ENCODE measurements around the gene LAP3.

LAP3 gene

GRCh38 chr4:17580969-17581368 is 4.0 kb downstream of the LAP3 start:
- no peak for TF ChIP-seq Cebpa-rat (IDR thresholded peaks at IDR 0.05)
- Histone ChIP-seq H3K9ac (peak overlapping the region in 9 of 11 experiments; percentile 25 to 98 (median 94); a peak in 15 of 22 replicates), H3K4me2 (peak overlapping the region in 8 of 11 experiments; percentile 89 to 97 (median 94); a peak in 15 of 22 replicates), H3K27me3 (no peaks in the 10 kb centered on the region), H3K27ac (peak overlapping the region in 10 of 11 experiments; percentile 56 to 98 (median 95); a peak in 18 of 22 replicates), H3K36me3 (peaks cover 62 to 69% (median 65%) of the 10 kb centered on the region in 11 experiments), H3K9me3 (replicated peaks in 1 of 11) (no peaks in the 10 kb centered on the region), H3K4me3 (peak overlapping the region in 5 of 10 experiments; percentile 85 to 91 (median 86); a peak in 8 of 20 replicates), H4K20me1 (peaks cover 0 to 46% (median 26%) of the 10 kb centered on the region in 11 experiments; a peak in 14 of 22 replicates), H3K4me1 (peaks cover 35 to 77% (median 41%) of the 10 kb centered on the region in 10 experiments)

- Histone ChIP-seq H3K4me2 (peak overlapping the region in 1 of 11 experiments; percentile 16; a peak in 1 of 22 replicates), H3K9me3 (replicated peaks in 1 of 11) (no peaks in the 10 kb centered on the region), H3K9ac (no peak overlapping the region), H3K36me3 (peaks cover 85 to 92% (median 88%) of the 10 kb centered on the region in 11 experiments), H3K4me3 (no peak overlapping the region), H3K4me1 (peaks cover 24 to 90% (median 33%) of the 10 kb centered on the region in 10 experiments), H3K27ac (peak overlapping the region in 2 of 11 experiments; percentile 21 to 28; a peak in 2 of 22 replicates), H4K20me1 (peaks cover 0 to 58% (median 32%) of the 10 kb centered on the region in 11 experiments; a peak in 14 of 22 replicates), H3K27me3 (no peaks in the 10 kb centered on the region)
- TF ChIP-seq Cebpa-rat (IDR thresholded peaks at IDR 0.05) = no peak
Observed at GRCh38 chr4:17583276-17583675, 6.3 kb downstream of the LAP3 start.

GRCh38 chr4:17583941-17584340 is 6.9 kb downstream of the LAP3 start:
- peaks cover 91 to 98% (median 95%) of the 10 kb centered on the region in 11 experiments for H3K36me3 ChIP-seq
- H3K4me3 ChIP-seq = no peak overlapping the region
- no peak for TF ChIP-seq Cebpa-rat (IDR thresholded peaks at IDR 0.05)
- H3K9me3 ChIP-seq (replicated peaks in 1 of 11) = no peaks in the 10 kb centered on the region
- H3K27ac ChIP-seq = peak overlapping the region in 1 of 11 experiments; percentile 21; a peak in 2 of 22 replicates
- no peaks in the 10 kb centered on the region for H3K27me3 ChIP-seq
- H3K4me2 ChIP-seq = peak overlapping the region in 2 of 11 experiments; percentile 14 to 16; a peak in 3 of 22 replicates
- no peak overlapping the region for H3K9ac ChIP-seq
- H3K4me1 ChIP-seq = peaks cover 17 to 88% (median 28%) of the 10 kb centered on the region in 10 experiments
- H4K20me1 ChIP-seq = peaks cover 0 to 65% (median 31%) of the 10 kb centered on the region in 11 experiments; a peak in 14 of 22 replicates

GRCh38 chr4:17584521-17585213 is 7.7 kb downstream of the LAP3 start:
- peaks cover 93 to 100% (median 98%) of the 10 kb centered on the region in 11 experiments for H3K36me3 ChIP-seq

DNA sequence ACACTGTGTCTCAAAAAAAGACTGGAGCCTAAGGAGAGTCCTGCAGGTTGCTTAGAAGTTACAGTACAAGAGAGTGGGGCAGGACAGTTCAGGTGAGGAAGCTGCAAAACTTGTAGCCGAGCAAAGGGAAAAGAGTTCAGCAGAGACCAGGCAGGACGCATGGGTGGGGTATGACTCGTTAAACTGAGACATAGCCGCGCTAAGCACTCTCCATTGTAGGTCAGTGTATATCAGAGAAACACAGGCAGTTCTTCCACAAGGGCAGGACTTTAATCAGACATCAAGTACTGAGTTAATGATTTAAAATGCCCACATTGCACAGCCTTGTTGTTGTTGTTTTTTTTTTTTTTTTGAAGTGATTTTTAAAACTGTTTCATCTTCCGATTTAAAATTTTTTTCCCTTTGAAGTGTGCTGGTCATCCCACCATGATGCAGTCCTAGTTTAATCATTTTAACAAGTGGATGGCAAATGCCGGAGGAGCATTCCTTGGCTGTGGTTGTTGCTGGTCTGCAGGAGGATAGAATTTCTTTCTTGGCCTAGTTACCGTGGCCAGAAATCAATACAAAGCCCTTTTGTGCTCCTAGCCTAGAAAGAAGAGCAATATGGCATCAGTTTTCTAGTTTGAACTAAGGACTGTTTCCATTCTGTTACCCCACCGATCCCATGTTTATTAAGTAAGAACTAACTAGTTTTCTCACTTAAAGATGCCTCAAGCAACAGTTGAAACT is 10.3 kb downstream of the LAP3 start:
- no peak overlapping the region for H3K9ac ChIP-seq
- H3K27ac ChIP-seq = no peak overlapping the region
- no peak for TF ChIP-seq Cebpa-rat (IDR thresholded peaks at IDR 0.05)
- H3K4me2 ChIP-seq = no peak overlapping the region
- peaks cover 100% of the 10 kb centered on the region in 11 experiments for H3K36me3 ChIP-seq
- H3K4me3 ChIP-seq = no peak overlapping the region
- H3K4me1 ChIP-seq = peaks cover 5 to 88% (median 10%) of the 10 kb centered on the region in 10 experiments; a peak in 19 of 20 replicates
- H3K9me3 ChIP-seq (replicated peaks in 1 of 11) = no peaks in the 10 kb centered on the region
- peaks cover 0 to 98% (median 23%) of the 10 kb centered on the region in 11 experiments; a peak in 14 of 22 replicates for H4K20me1 ChIP-seq
- H3K27me3 ChIP-seq = no peaks in the 10 kb centered on the region

More at GRCh38 chr4:17584521-17585213, 7.7 kb downstream of the LAP3 start:
- Histone ChIP-seq H3K4me1 (peaks cover 10 to 88% (median 21%) of the 10 kb centered on the region in 10 experiments), H3K4me3 (no peak overlapping the region), H3K9ac (no peak overlapping the region), H4K20me1 (peaks cover 0 to 72% (median 23%) of the 10 kb centered on the region in 11 experiments; a peak in 13 of 22 replicates), H3K27me3 (no peaks in the 10 kb centered on the region), H3K27ac (peak overlapping the region in 2 of 11 experiments; percentile 21 to 30; a peak in 3 of 22 replicates), H3K4me2 (no peak overlapping the region; a peak in 1 of 22 replicates), H3K9me3 (replicated peaks in 1 of 11) (no peaks in the 10 kb centered on the region)
- TF ChIP-seq Cebpa-rat (IDR thresholded peaks at IDR 0.05) = no peak

DNA sequence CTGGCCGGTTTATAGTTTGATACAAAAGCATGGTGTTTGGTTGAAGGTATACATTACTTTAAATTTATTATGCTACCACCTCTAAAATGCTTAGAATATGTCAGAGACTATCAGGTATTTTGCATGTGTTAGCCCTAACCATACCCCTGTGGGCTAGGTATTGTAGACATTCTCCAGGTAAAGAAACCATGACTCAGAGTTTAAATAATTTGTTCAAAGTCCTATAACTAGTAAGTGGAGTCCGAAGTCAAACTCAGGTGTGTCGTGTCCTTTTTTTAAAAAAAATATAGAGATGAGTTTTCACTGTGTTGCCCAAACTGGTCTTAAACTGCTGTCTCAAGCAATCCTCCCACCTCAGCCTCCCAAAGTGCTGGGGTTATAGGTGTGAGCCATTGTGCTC is 12.4 kb downstream of the LAP3 start:
- H3K36me3 ChIP-seq = peaks cover 99 to 100% (median 100%) of the 10 kb centered on the region in 11 experiments
- no peak overlapping the region for H3K27ac ChIP-seq
- no peak for TF ChIP-seq Cebpa-rat (IDR thresholded peaks at IDR 0.05)
- H3K4me3 ChIP-seq = no peak overlapping the region
- no peaks in the 10 kb centered on the region for H3K9me3 ChIP-seq (replicated peaks in 1 of 11)
- no peaks in the 10 kb centered on the region for H3K27me3 ChIP-seq
- H3K4me1 ChIP-seq = peaks cover 25 to 88% (median 31%) of the 10 kb centered on the region in 10 experiments
- H4K20me1 ChIP-seq = peaks cover 0 to 99% (median 17%) of the 10 kb centered on the region in 11 experiments; a peak in 14 of 22 replicates
- no peak overlapping the region; a peak in 1 of 22 replicates for H3K9ac ChIP-seq
- peak overlapping the region in 1 of 11 experiments; percentile 9; a peak in 1 of 22 replicates for H3K4me2 ChIP-seq

DNA sequence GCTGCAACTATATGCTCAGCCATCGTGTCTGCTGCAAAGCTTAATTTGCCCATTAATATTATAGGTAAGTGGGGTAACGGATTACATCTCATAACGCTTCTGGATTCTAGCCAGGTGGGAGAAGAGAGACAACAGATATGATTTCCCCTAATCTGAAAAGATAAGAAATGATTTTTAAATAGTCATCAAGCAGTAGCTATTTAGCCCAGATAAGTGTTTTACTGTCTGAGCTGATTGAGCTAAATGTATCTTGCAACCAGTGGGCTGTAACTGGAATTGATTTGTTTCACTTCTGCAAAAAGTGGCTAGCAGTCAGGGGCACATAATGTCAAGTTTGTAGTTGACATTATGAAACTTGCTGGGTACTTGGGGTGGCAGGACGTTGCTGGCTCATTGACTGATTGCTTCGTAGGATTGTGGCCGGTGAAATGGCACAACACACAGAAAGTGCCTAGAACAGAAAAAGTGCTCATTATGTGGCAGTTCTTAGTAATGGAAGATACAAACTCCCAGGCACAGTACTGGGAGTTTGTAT is 18.5 kb downstream of the LAP3 start:
- Histone ChIP-seq H3K36me3 (peaks cover 90 to 94% (median 92%) of the 10 kb centered on the region in 11 experiments), H3K27ac (peak overlapping the region; percentile 72 to 88 (median 79); a peak in 21 of 22 replicates), H3K9ac (peak overlapping the region; percentile 52 to 72 (median 65); a peak in 19 of 22 replicates), H3K4me3 (peak overlapping the region in 3 of 10 experiments; percentile 14 to 41 (median 22); a peak in 3 of 20 replicates), H3K4me2 (peak overlapping the region; percentile 52 to 84 (median 76)), H3K4me1 (peaks cover 53 to 82% (median 61%) of the 10 kb centered on the region in 10 experiments), H3K27me3 (no peaks in the 10 kb centered on the region), H4K20me1 (peaks cover 0 to 75% (median 17%) of the 10 kb centered on the region in 11 experiments; a peak in 13 of 22 replicates), H3K9me3 (replicated peaks in 1 of 11) (no peaks in the 10 kb centered on the region)
- peak in 10 of 11 experiments; percentile 48 to 96 (median 78); a peak in 17 of 22 replicates for TF ChIP-seq Cebpa-rat (IDR thresholded peaks at IDR 0.05)

DNA sequence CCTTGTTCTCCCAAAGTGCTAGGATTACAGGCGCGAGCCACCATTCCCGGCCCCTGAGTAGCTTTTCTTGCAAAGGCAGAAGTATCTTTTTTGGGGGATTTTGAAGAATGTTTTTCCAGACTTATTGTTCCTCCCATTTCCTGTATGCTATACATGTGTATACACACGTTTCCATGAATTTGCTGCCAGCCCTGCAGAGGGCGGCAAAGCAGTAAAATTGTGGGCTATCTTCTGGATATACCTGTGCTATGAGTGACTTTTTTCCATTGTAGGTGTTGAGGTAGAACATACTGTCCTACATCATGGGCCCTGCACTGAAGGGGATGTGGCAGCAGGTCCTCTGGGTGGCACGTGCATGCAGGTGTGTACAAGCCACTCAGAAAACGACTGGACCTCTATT is 20.5 kb downstream of the LAP3 start:
- H3K9me3 ChIP-seq (replicated peaks in 1 of 11) = no peaks in the 10 kb centered on the region
- H3K9ac ChIP-seq = no peak overlapping the region
- no peak overlapping the region for H3K4me3 ChIP-seq
- H3K4me2 ChIP-seq = peak overlapping the region in 3 of 11 experiments; percentile 81 to 84 (median 83); a peak in 2 of 22 replicates
- peaks cover 90 to 94% (median 92%) of the 10 kb centered on the region in 11 experiments for H3K36me3 ChIP-seq
- H3K27ac ChIP-seq = peak overlapping the region in 8 of 11 experiments; percentile 72 to 88 (median 81); a peak in 12 of 22 replicates
- peaks cover 42 to 63% (median 49%) of the 10 kb centered on the region in 10 experiments for H3K4me1 ChIP-seq
- TF ChIP-seq Cebpa-rat (IDR thresholded peaks at IDR 0.05) = no peak
- H3K27me3 ChIP-seq = no peaks in the 10 kb centered on the region
- H4K20me1 ChIP-seq = peaks cover 0 to 73% (median 10%) of the 10 kb centered on the region in 11 experiments; a peak in 13 of 22 replicates

Data from BLaER1 treated with 17β-estradiol and CSF1 and Interleukin-3, amounts not matched to agents 10 nM and 100 nM (cell line).